ENCODE measurements around the gene TRMT2B. TPM values are rescaled to one million over a fixed set of nuclear protein-coding genes. Genes with fewer than 3 reads are reported as not detected.
A peak's percentile ranks its signal among the peaks of the same experiment; 100 is the strongest.

TRMT2B gene
- total RNA-seq = 15.7 and 17.1 TPM in 2 replicates
- long read RNA-seq, partial matches to known transcripts = 3 of 28 reads
- long read RNA-seq, other reads (novel, unspliced or antisense) = 23 of 28 reads

DNA sequence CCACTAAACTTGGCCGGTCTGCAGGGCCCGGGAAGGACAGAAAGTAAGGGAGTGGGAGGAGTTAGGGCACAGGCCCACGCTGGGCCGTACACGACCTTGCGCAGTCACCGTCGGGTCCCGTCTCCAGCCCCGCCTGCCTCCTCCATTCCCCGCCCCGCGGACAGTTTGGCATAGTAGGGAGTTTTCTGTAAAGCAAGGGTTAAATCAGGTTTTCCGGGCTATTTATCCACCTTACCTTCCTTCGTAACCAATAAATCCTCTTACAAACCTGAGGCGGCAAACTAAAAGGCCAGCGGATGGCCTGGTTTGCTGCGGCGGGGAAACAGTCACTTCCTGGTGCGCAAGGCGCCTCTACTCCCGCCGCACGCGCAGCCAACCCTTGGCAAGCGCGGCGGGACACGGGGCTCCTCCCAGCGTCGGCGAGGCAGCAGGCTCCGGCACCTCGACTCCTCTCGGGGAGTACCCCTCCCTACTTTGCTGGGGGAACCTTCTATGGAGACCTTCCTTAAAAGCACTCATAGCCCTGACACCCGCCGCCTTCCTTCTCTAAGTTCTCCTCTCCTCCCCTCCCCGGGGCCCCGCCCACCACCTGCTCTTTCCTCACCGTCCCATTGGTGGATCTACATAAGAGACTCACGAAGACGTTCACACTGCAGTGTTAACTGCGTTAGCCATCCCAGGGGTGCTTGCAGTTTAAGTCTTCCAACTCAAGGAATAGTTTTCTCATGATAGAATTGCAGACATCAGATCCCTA lies at the start of gene TRMT2B:
Gene TRMT2B, minus strand, starts transcription at position 563 of the 754 bp plus-strand sequence. CDS start 9,822 bp downstream, outside the sequence.
- Mint-ChIP-seq H3K27me3 (ENCODE audit: low read depth) (no peaks in the 10 kb centered on the region), H3K4me1 (peaks cover 13% of the 10 kb centered on the region), H3K9me3 (peaks cover 5% of the 10 kb centered on the region), H3K27ac (ENCODE audit: unreplicated experiment) (peak within 1 kb of the TSS; percentile 87), H3K36me3 (ENCODE audit: low read depth) (peaks cover 3% of the 10 kb centered on the region), H3K4me3 (peak within 1 kb of the TSS; percentile 90)
- TF ChIP-seq, protein P1, sequence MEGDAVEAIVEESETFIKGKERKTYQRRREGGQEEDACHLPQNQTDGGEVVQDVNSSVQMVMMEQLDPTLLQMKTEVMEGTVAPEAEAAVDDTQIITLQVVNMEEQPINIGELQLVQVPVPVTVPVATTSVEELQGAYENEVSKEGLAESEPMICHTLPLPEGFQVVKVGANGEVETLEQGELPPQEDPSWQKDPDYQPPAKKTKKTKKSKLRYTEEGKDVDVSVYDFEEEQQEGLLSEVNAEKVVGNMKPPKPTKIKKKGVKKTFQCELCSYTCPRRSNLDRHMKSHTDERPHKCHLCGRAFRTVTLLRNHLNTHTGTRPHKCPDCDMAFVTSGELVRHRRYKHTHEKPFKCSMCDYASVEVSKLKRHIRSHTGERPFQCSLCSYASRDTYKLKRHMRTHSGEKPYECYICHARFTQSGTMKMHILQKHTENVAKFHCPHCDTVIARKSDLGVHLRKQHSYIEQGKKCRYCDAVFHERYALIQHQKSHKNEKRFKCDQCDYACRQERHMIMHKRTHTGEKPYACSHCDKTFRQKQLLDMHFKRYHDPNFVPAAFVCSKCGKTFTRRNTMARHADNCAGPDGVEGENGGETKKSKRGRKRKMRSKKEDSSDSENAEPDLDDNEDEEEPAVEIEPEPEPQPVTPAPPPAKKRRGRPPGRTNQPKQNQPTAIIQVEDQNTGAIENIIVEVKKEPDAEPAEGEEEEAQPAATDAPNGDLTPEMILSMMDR (conservative IDR thresholded peaks at IDR 0.05) = no peak
- peak; percentile 43 for DNase-seq (ENCODE audit: low read depth, low spot score)

DNA sequence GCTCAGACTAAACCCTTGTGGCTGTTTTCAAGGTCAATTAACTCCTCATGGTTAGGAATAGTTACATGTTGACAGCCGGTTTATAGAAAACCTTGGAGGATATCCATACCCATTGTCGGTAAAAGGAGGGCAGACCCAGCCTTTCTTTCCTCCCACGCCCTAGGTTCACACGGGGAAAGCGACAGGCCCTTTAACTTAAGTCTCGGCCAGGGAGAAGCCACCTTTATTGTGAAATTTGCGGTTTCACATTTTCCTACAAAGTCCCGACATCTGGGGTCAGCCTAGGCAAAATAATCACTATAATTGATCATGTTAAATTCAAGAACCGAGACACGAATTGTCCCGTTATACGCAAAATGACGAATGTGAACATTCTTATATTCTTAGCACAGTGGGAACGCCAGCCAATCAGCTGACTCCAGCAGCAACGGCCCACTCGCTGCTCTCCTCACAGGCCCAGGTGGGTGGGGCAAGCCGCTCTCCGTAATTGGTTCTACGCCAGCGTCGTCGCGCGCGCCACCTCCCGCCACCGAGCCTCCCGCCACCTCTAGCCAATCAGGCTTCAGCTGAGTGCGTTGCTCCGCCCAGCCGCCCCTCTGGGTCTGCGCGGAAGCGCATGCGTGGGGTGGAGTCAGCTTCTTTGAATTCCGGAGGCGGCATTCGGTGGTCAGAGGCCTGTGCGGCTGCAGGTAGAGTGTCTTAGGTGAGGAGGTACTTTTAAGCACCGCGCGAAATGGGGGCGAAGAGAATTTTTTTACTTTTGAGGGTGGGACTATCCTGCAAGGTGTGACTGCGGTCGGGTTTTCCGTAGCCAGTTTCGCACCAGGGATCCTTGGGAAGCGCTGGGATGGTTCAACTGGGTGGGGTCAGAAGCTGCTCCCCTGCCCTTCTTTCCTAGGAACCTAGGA lies 45.9 kb upstream of the TRMT2B start, which contains the start of gene CENPI:
Gene CENPI, plus strand, starts transcription at position 659 of the 908 bp plus-strand sequence. CDS start 2,867 bp downstream, outside the sequence.
- TF ChIP-seq, protein P1 (conservative IDR thresholded peaks at IDR 0.05) = no peak
- H3K4me3 Mint-ChIP-seq = peak within 1 kb of the TSS; percentile 97
- peaks cover 7% of the 10 kb centered on the region for H3K36me3 Mint-ChIP-seq (ENCODE audit: low read depth)
- H3K27me3 Mint-ChIP-seq (ENCODE audit: low read depth) = no peaks in the 10 kb centered on the region
- peaks cover 32% of the 10 kb centered on the region for H3K4me1 Mint-ChIP-seq
- peak; percentile 75 for DNase-seq (ENCODE audit: low read depth, low spot score)
- peak within 1 kb of the TSS; percentile 98 for H3K27ac Mint-ChIP-seq (ENCODE audit: unreplicated experiment)
- no peaks in the 10 kb centered on the region for H3K9me3 Mint-ChIP-seq

GRCh38 chrX:101091817-101092216 lies 39.9 kb upstream of the TRMT2B start:
- no peak for DNase-seq (ENCODE audit: low read depth, low spot score)
- Mint-ChIP-seq H3K4me1 (no peaks in the 10 kb centered on the region), H3K27ac (ENCODE audit: unreplicated experiment) (peak overlapping the region; percentile 4), H3K4me3 (no peak overlapping the region), H3K36me3 (ENCODE audit: low read depth) (peaks cover 5% of the 10 kb centered on the region), H3K9me3 (peaks cover 3% of the 10 kb centered on the region), H3K27me3 (ENCODE audit: low read depth) (no peaks in the 10 kb centered on the region)
- TF ChIP-seq, protein P1 (conservative IDR thresholded peaks at IDR 0.05) = no peak

GRCh38 chrX:101081231-101081630 lies 29.3 kb upstream of the TRMT2B start:
- Mint-ChIP-seq H3K27ac (ENCODE audit: unreplicated experiment) (no peak overlapping the region), H3K4me1 (peaks cover 20% of the 10 kb centered on the region), H3K4me3 (no peak overlapping the region), H3K27me3 (ENCODE audit: low read depth) (peaks cover 5% of the 10 kb centered on the region), H3K36me3 (ENCODE audit: low read depth) (no peaks in the 10 kb centered on the region), H3K9me3 (no peaks in the 10 kb centered on the region)
- TF ChIP-seq, protein P1 (conservative IDR thresholded peaks at IDR 0.05) = no peak
- DNase-seq (ENCODE audit: low read depth, low spot score) = no peak

GRCh38 chrX:101080326-101081124 lies 28.6 kb upstream of the TRMT2B start:
- Mint-ChIP-seq H3K27me3 (ENCODE audit: low read depth) (peaks cover 5% of the 10 kb centered on the region), H3K36me3 (ENCODE audit: low read depth) (no peaks in the 10 kb centered on the region), H3K27ac (ENCODE audit: unreplicated experiment) (no peak overlapping the region), H3K9me3 (no peaks in the 10 kb centered on the region), H3K4me3 (peak overlapping the region; percentile 87), H3K4me1 (peaks cover 20% of the 10 kb centered on the region)
- TF ChIP-seq, protein P1 (conservative IDR thresholded peaks at IDR 0.05) = no peak
- DNase-seq (ENCODE audit: low read depth, low spot score) = no peak

Measured in neural crest cell (in vitro differentiated cells).